Lower lobe of right lung (tissue), 2 donors: ENCODE data around the gene MGAT5B. TPM values are rescaled to one million over a fixed set of nuclear protein-coding genes. Genes with fewer than 3 reads are reported as not detected.

Experiments used
- ATAC-seq, 2 donors: fragments of 200-7000 bp; cut with Tn5 transposase; one replicate each; pipeline ENCODE4 v1.9.1; 2020 to 2022; ENCODE audit warnings: mild to moderate bottlenecking in 2 of 2, moderate library complexity in 2 of 2
- DNase-seq: peaks from one replicate; pipeline ENCODE4 v3.0.0-alpha.2; 2020
- H3K27ac ChIP-seq: fragments of 200-600 bp; one replicate; pipeline ENCODE4 v1.8.0; 2022
- H3K27me3 ChIP-seq: fragments of 200-600 bp; one replicate; pipeline ENCODE4 v1.8.0; 2022; ENCODE audit warnings: low read depth
- H3K36me3 ChIP-seq: fragments of 200-600 bp; one replicate; pipeline ENCODE4 v1.8.0; 2022; ENCODE audit warnings: mild to moderate bottlenecking
- H3K4me1 ChIP-seq: fragments of 200-600 bp; one replicate; pipeline ENCODE4 v1.8.0; 2022
- H3K4me3 ChIP-seq: fragments of 200-600 bp; one replicate; pipeline ENCODE4 v1.8.0; 2022; ENCODE audit warnings: mild to moderate bottlenecking
- H3K9me3 ChIP-seq: fragments of 200-600 bp; one replicate; pipeline ENCODE4 v1.8.0; 2022
- intact Hi-C: fragments of 100-400 bp; cut with DNase I; formaldehyde crosslinking; loops from one replicate; pipeline ENCODE4 v1.11.0; 2022
- total RNA-seq: library from RNA; stranded (reverse); fragmentation: NEBNext Ultra II Directional; extraction: Animal tissue kit (Norgen Biotek cat#: 25700); gene quantifications from one replicate; pipeline ENCODE4 v1.2.1, GENCODE V29; 2021
- TF ChIP-seq, protein P1 (sequence below): fragments of 200-600 bp; IDR thresholded peaks from one replicate; pipeline ENCODE4 v1.8.0; 2022; ENCODE audit warnings: antibody characterized with exemption, mild to moderate bottlenecking
- donor health status: DM: no; HTN: yes; CAD: no; lungs with severe emphysema.

The MGAT5B gene
- total RNA-seq, 1 donor from 2014 or later, result 1.3 TPM

GRCh38 chr17:76864024-76864423, 4.2 kb upstream of the MGAT5B start:
- ATAC-seq (no peak), DNase-seq (no peak)
- intact Hi-C loops, result no loop called here
- no peaks in the 10 kb centered on the region for H3K36me3 ChIP-seq
- H3K9me3 ChIP-seq, result no peaks in the 10 kb centered on the region
- H3K4me1 ChIP-seq, result peaks cover 8% of the 10 kb centered on the region
- TF ChIP-seq, protein P1, sequence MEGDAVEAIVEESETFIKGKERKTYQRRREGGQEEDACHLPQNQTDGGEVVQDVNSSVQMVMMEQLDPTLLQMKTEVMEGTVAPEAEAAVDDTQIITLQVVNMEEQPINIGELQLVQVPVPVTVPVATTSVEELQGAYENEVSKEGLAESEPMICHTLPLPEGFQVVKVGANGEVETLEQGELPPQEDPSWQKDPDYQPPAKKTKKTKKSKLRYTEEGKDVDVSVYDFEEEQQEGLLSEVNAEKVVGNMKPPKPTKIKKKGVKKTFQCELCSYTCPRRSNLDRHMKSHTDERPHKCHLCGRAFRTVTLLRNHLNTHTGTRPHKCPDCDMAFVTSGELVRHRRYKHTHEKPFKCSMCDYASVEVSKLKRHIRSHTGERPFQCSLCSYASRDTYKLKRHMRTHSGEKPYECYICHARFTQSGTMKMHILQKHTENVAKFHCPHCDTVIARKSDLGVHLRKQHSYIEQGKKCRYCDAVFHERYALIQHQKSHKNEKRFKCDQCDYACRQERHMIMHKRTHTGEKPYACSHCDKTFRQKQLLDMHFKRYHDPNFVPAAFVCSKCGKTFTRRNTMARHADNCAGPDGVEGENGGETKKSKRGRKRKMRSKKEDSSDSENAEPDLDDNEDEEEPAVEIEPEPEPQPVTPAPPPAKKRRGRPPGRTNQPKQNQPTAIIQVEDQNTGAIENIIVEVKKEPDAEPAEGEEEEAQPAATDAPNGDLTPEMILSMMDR, result no peak
- no peak overlapping the region for H3K27ac ChIP-seq
- no peak overlapping the region for H3K4me3 ChIP-seq
- H3K27me3 ChIP-seq, result peaks cover 14% of the 10 kb centered on the region

DNA sequence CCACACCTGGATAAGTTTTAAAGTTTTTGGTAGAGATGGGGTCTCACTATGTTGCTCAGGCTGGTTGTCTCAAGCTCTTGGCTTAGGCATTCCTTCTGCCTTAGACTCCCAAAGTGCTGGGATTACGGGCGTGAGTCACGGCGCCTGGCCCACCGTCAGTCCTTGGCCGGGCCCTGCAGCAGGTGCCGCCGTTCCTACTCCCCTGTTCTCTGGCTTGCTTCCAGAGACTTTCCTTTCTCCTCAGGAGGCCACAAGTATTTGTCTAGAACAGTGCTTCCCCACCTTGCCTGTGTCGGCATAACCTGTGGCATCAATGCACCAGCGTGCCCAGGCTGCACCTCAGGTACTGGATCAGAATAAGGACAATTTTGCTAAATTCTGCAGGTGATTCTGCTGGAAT, 3.0 kb upstream of the MGAT5B start:
- intact Hi-C loops, result no loop called here
- no peak overlapping the region for H3K4me3 ChIP-seq
- H3K27me3 ChIP-seq, result peaks cover 25% of the 10 kb centered on the region
- no peaks in the 10 kb centered on the region for H3K9me3 ChIP-seq
- no peak overlapping the region for H3K27ac ChIP-seq
- ATAC-seq, result no peak
- DNase-seq, result no peak
- H3K36me3 ChIP-seq, result no peaks in the 10 kb centered on the region
- H3K4me1 ChIP-seq, result peaks cover 8% of the 10 kb centered on the region
- TF ChIP-seq, protein P1, result no peak

GRCh38 chr17:76866203-76866602, 2.0 kb upstream of the MGAT5B start:
- no peak overlapping the region for H3K4me3 ChIP-seq
- H3K36me3 ChIP-seq, result no peaks in the 10 kb centered on the region
- peaks cover 35% of the 10 kb centered on the region for H3K27me3 ChIP-seq
- no peaks in the 10 kb centered on the region for H3K9me3 ChIP-seq
- peaks cover 8% of the 10 kb centered on the region for H3K4me1 ChIP-seq
- intact Hi-C loops, result no loop called here
- no peak overlapping the region for H3K27ac ChIP-seq
- ATAC-seq, result no peak
- DNase-seq, result no peak
- TF ChIP-seq, protein P1, result no peak

GRCh38 chr17:76866774-76867577, 1.2 kb upstream of the MGAT5B start:
- Histone ChIP-seq H3K36me3 (no peaks in the 10 kb centered on the region), H3K27me3 (peaks cover 42% of the 10 kb centered on the region), H3K4me3 (no peak overlapping the region), H3K4me1 (peaks cover 8% of the 10 kb centered on the region), H3K9me3 (no peaks in the 10 kb centered on the region), H3K27ac (no peak overlapping the region)
- ATAC-seq, result no peak
- no peak for DNase-seq
- TF ChIP-seq, protein P1, result no peak
- intact Hi-C loops, result no loop called here

DNA sequence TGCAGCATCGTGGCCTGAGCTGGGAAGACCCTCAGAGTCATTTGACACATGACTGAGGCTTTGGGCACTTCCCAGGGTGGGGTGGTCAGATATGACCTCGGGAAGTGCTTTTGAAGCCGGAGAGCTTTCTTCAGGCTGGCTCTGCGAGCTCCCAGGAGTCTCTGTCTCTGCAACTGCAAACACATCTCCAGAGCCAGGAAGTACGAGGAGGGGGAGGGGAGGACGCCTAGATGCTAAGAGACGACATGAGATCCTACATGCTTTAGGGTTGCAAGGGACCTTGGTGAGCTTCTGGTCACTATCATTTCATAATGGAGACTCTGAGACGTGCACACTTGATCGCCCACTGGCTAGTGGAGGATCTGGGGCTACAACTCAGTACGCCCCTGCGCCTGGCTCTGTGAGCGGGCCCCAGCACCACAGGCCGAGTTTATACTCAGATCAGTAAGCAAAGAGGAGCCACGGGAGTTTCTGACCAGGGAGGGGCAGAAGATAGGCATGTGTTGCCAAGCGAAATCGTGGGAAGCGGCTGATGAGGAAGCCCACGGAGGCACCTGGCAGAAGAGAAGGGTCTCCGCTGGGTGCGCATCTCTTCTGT, 527 bp upstream of the MGAT5B start:
- intact Hi-C loops, result no loop called here
- Histone ChIP-seq H3K27me3 (peaks cover 42% of the 10 kb centered on the region), H3K4me1 (peaks cover 8% of the 10 kb centered on the region), H3K36me3 (no peaks in the 10 kb centered on the region), H3K27ac (no peak overlapping the region), H3K4me3 (no peak overlapping the region), H3K9me3 (no peaks in the 10 kb centered on the region)
- ATAC-seq (no peak), DNase-seq (no peak)
- TF ChIP-seq, protein P1, result no peak
